NCI-H1092 treated with DMSO at 0.1 percent for 48 hours (cell line): ENCODE data around the gene AGPAT3.

Source experiments
- DNase-seq: peaks from one replicate; lab custom pipeline; 2025; lab: John Stamatoyannopoulos, UW

Gene AGPAT3

GRCh38 chr21:43864313-43864961 lies 586 bp upstream of the AGPAT3 start:
- DNase-seq, result peak; percentile 65

GRCh38 chr21:43865540-43866259 lies 677 bp downstream of the AGPAT3 start:
- DNase-seq, result no peak

GRCh38 chr21:43866260-43866629 lies 1.2 kb downstream of the AGPAT3 start:
- DNase-seq, result no peak

- no peak for DNase-seq
Measured at GRCh38 chr21:43866659-43867331, 1.8 kb downstream of the AGPAT3 start.

- no peak for DNase-seq
Measured at GRCh38 chr21:43867332-43867703, 2.3 kb downstream of the AGPAT3 start.

DNA sequence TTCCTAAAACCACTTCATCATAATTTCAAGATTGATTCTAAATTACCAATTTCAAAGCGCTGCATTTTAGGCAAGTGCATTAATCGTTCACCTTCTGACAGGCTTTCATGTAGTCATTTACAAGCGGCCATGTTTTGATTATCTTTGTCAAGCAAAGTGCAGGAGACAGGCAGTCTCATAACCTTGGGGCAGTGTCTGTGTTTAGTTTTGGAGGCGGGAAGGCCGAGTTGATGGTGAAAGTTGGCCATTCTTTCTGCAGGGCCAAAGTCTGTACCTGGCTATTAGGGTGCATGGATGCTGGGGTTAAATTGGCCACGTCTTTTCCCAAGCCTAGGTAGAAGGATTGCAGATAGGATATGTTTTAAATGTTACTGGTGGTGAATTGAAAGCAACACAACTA lies 2.9 kb downstream of the AGPAT3 start:
- no peak for DNase-seq

GRCh38 chr21:43868461-43868860 lies 3.4 kb downstream of the AGPAT3 start:
- no peak for DNase-seq

DNA sequence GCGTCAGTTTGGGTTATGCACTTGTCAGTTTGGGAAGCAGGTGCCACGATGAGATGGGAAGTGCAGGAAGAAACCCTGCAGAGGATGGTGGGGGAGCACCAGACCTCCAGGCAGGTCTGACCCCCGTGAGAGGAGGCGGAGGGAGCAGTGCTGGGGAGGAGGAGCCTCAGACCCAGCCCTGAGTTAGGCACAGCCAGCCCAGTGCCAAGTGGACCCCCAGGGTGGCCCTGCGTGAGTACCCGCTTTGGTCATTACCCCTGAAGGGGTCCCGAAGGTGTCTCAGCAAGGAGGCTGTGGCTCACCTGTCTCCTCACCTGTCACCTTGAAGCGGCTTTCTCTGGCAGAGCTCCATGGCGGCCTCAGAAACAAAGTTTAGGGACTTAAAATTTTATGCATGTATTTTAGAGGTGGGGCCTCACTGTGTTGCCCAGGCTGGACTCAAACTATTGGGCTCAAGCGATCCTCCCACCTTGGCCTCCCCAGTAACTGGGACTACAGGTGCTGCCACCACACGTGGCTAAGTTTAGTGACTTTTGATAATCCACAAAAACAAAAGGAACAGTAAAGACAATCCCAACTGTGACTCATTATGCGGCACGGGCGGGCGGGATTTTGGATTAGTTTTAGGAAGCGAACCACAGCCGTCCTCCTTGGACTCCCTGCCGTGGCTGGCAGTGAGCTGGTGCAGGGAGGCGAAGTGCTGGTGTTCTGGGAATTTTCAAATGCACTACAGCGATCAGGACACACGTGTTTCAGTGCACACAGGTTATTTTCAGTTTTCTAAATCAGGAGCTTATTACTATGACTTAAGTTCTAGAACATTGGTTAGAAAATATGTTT lies 4.7 kb downstream of the AGPAT3 start:
- no peak for DNase-seq

DNA sequence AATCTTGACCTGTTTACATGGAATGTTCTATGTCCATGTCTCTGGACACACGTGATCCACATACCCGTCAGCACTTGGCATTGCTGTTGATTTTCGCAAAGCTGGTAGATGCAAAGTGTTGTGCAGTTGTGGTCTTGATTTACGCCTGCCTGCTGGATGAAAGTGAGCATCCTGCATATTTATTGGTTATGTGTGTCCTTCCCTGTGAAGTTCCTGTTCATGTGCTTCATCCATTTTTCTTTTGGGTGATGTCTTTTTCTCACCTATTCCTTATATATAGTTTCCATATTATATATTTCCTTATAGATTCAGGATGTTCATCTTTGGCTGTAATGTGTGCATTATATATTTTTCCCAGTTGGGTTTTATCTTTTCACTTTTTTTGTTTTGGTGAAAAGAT lies 6.5 kb downstream of the AGPAT3 start:
- DNase-seq, result no peak

GRCh38 chr21:43872531-43873197 lies 7.6 kb downstream of the AGPAT3 start:
- DNase-seq, result no peak

DNA sequence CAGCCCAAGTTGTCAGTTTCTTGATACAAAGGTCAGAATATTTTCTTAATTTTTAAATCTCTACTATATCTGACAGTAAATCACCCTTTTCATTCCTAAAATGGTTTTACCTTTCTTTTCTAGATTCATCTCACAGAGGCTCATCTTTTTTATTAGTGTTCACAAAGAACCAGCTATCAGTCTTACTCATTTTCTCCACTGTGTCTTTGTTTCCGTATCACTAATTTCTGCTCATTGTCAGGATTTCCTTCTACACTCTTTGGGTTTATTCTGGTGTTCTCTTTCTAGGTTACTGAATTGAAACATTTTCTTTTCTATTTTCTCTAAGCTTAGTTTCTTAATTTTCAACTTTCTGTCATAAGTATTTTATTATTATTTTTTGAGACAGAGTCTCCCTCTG lies 8.7 kb downstream of the AGPAT3 start:
- no peak for DNase-seq

GRCh38 chr21:43874085-43874805 lies 9.2 kb downstream of the AGPAT3 start:
- no peak for DNase-seq

DNA sequence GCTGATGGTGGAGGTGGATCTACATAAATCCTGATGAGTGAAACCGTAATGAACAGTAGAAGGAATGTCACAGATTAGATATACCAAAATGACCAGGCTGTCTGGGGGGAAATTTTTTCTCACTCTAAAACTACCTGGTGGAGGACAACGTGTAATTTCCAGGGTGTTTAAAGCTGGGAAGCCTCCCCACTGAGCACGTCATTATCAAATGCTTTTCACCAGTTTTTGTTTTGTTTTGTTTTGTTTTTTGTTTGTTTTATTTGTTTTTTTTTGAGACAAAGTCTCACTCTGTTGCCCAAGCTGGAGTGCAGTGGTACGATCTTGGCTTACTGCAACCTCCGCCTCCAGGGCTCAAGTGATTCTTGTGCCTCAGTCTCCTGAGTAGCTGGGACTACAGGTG lies 11.6 kb downstream of the AGPAT3 start:
- DNase-seq, result no peak

DNA sequence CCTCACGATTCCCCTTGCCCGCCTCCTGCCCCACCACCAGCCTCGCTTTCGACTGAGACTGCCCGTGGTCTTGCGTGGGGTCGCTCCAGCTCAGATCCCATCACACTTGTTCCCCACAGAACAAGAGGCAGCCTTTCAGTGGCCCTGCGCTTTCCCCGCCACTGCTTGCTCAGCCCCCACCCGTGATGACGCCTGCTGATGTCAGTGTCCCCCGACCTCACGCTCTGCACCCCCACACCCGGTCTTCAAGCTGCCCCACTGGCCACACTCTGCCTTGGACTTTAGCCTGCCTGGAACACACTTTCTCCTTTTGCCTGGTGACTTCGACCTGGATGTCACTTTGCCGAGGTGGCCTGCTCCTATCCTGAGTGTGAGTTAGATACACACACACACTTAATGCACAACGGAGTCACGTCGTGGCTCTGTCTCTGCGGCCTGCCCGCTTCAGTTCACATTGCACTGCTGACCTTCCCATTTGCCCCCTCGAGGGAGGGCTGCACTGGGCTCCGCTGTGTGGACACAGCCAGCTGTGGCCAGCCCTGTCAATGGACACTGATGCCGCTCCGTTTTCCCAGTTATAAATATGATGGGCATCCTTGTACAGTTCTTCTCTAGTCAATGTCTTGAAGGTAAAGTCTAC lies 13.0 kb downstream of the AGPAT3 start:
- no peak for DNase-seq

DNA sequence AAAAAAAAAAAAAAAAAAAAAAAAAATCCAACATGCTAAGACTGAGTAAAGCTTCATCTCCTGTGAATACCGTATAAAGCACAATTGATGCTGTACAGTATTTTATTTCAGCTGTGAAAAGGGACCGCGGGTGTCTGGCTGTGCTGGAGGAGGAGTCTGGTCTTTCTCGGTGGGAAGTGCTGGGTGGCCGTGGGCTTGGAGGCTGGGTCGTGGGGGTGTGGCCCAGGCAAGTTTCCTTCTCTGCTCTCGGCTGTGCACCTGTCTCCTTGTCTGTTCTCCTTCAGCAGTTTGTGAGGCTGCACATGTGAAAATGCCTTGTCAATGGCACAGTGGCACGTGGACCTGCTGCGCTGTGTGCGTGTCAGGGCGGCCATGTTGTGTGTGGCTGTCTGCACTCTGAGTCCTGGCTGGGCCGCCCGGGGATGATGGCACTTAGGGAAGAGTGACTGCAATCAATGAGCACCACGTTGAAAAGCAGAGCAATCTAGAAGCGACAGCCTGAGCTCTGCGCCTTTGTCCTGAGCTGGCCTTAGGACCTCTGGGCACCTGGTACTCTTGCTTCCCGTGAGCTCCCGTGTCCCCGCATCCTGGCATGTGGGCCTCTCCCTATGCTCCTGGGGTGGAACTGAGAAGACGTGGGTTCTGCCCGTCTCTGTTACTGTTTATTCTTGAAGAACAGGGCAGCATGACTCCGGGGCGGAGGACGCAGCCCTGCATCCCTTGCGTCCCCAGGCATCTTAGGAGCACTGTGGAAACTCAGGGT lies 14.5 kb downstream of the AGPAT3 start:
- no peak for DNase-seq

DNA sequence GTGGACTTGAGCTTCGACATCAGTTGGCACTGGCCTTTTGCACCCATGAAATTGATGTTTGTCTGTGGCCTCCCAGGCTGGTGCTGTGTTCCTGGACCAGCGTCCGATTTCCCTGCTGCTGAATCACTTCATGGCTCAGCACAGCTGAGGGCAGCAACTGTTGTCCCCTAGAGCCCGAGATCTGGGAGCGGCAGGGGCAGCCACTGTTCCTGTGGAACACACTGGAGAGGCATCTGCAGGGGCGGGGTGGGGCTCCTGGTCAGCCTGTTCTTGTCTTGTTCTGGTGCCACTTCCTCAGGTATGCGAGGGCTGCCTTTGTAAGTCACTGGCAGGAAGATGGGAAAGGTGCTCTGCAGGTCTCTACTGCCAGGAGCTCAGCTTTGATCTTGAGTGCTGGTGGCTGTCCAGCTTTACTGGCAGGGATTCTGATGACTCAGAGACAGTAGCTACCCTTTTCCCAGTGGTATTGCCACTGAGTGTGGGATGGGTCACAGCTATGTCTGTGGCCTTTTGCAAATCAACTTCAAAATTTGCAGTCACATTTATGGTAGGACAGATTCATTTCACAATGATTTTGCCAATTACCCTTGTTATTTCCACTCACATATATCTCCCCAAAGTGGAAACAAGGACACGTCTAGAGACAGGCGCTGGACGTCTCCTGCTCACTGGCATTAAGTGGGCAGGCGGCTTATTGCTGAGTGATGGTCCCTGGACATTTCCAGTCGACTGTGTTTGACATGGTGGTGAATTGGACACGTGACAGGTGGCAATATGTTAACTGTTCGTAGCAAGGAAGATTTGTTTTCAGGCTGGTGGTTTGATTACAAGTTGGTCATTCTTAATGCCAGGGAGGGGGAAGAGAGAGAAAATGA lies 15.3 kb downstream of the AGPAT3 start:
- no peak for DNase-seq

- no peak for DNase-seq
Measured at GRCh38 chr21:43881283-43881682, 16.3 kb downstream of the AGPAT3 start.

GRCh38 chr21:43881935-43882334 lies 16.9 kb downstream of the AGPAT3 start:
- DNase-seq, result no peak

GRCh38 chr21:43882952-43883545 lies 18.0 kb downstream of the AGPAT3 start:
- no peak for DNase-seq
